NT2/D1 (cell line): Measurements from ENCODE around the gene GATA6.

ENCODE experiments used
- SUZ12 ChIP-seq: IDR thresholded peaks from 2 replicates; pipeline ENCODE4 v1.6.1; 2011; ENCODE audit not compliant: insufficient read length, insufficient read depth; ENCODE audit errors: extremely low read depth
- YY1 ChIP-seq: IDR thresholded peaks from 2 replicates; pipeline ENCODE4 v1.6.1; 2011; ENCODE audit not compliant: insufficient read length, insufficient read depth
- ZNF274 ChIP-seq: IDR thresholded peaks from 2 replicates; pipeline ENCODE4 v1.6.1; 2011; ENCODE audit warnings: mild to moderate bottlenecking, low read depth, low read length

- TF ChIP-seq ZNF274 (no peak), SUZ12 (no peak), YY1 (no peak)
These were observed 2.8 kb downstream of the GATA6 start for GRCh38 chr18:22172120-22172582.
